Erythroblast (primary cell): ENCODE results near the gene CEP170B.

Experiments used
- GATA1 ChIP-seq: IDR thresholded peaks from 2 replicates; pipeline ENCODE4 v1.6.1; 2011; ENCODE audit warnings: low read depth, mild to moderate bottlenecking, control low read depth, low read length, moderate library complexity
- POLR2A ChIP-seq: IDR thresholded peaks from 2 replicates; pipeline ENCODE4 v1.6.1; 2011; ENCODE audit warnings: mild to moderate bottlenecking, low read length

DNA sequence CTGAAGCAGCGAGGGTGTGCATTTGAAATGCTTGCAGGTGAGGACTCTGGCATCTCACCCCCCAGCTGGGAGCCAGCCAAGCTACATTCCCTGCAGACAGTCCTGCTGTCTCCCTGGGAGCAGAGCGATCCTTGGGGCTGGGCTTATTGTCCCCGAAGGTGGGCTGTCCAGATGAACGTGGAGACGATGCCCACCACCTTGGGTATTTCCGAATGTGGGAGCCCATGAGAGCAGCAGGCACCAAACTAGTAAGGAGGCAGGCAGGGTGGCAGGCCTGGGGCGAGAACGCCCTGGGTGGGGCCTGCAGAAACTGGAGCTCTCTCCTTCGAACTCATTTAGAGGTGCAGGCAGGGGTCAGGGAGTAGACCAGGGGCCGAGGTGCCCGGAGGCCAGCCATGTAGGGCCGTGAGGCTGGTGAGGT lies 45.7 kb upstream of the CEP170B start:
- no peak for TF ChIP-seq POLR2A
- no peak for TF ChIP-seq GATA1
